Vagina (tissue), 2 donors: Measurements from ENCODE around the gene RARS1. TPM values are rescaled to one million over a fixed set of nuclear protein-coding genes. Genes with fewer than 3 reads are reported as not detected.

ENCODE experiments used
- DNase-seq, 2 donors: peaks; one replicate each; pipeline ENCODE4 v3.0.0-alpha.2; 2017; ENCODE audit errors: extremely low spot score in 2 of 2
- H3K27ac ChIP-seq: fragments of 200-600 bp; sonication (generic); one replicate; pipeline ENCODE4 v1.5.1; 2019
- H3K27me3 ChIP-seq: fragments of 200-600 bp; sonication (generic); one replicate; pipeline ENCODE4 v1.5.1; 2019
- H3K36me3 ChIP-seq, 2 donors: fragments of 200-600 bp; sonication (generic); one replicate each; pipeline ENCODE4 v1.5.1; 2017 to 2019
- H3K4me1 ChIP-seq: fragments of 200-600 bp; sonication (generic); one replicate; pipeline ENCODE4 v1.5.1; 2019
- H3K4me3 ChIP-seq, 2 donors: fragments of 200-600 bp; sonication (generic); 1 replicate in 1 of 2; 2 replicates in 1 of 2; pipeline ENCODE4 v1.5.1; 2016 to 2019
- H3K9me3 ChIP-seq: fragments of 200-600 bp; sonication (generic); one replicate; pipeline ENCODE4 v1.5.1; 2019
- CTCF ChIP-seq, 3 experiments: fragments of 450-650 bp in 2 of 3; fragments of 200-600 bp in 1 of 3; sonication (generic) in 1 of 3; IDR thresholded peaks; one replicate each; pipeline ENCODE4 v1.5.1; 2017 to 2019; ENCODE audit warnings: antibody characterized with exemption in 3 of 3, mild to moderate bottlenecking in 2 of 3, moderate library complexity in 2 of 3
- POLR2A ChIP-seq, 2 donors: fragments of 450-650 bp; IDR thresholded peaks; one replicate each; pipeline ENCODE4 v1.6.1; 2017; ENCODE audit warnings: antibody characterized with exemption in 2 of 2, mild to moderate bottlenecking in 2 of 2, moderate library complexity in 2 of 2
- POLR2AphosphoS5 ChIP-seq, 2 donors: sonication (generic); formaldehyde crosslinking; IDR thresholded peaks; one replicate each; pipeline ENCODE4 v1.9.0; 2017; ENCODE audit warnings: antibody characterized with exemption in 2 of 2, mild to moderate bottlenecking in 2 of 2, low read depth in 1 of 2; ENCODE audit not compliant: insufficient read depth in 1 of 2
- intact Hi-C: fragments of 100-400 bp; cut with DNase I; formaldehyde crosslinking; loops from one replicate; pipeline ENCODE4 v1.15.1; 2023
- total RNA-seq: library from RNA; depleted of rRNA; stranded (reverse); fragments of >200 nt; gene quantifications from one replicate; pipeline ENCODE4 v1.2.3, GENCODE V29; 2016

The RARS1 gene
- total RNA-seq, 1 donor from 2014 or later = 62.9 TPM

DNA sequence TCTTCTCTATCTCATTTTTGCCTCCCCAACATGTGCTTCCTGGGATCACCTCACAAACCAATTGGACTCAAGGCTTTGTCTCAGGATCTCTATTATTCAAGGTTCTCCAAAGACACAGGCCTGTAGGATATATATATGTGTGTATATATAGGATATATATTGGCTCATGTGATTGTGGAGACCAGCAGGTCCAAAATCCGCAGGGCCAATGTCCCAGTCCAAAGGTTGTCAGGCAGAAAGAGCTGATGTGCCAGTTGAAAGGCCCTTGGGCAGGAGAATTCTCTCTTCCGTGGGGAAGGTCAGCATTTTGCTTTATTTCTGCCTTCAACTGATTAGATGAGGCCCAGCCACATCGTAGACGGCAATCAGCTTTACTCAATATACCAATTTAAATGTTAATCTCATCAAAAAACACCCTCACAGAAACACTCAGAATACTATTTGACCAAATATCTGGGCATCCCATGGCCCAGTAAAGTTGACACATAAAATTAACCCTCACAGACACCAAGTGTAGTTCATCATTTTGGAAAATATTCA lies 41.6 kb downstream of the RARS1 start:
- Histone ChIP-seq H3K4me1 (peaks cover 11% of the 10 kb centered on the region), H3K27ac (no peak overlapping the region), H3K4me3 (no peak overlapping the region), H3K36me3 (no peaks in the 10 kb centered on the region), H3K27me3 (no peaks in the 10 kb centered on the region), H3K9me3 (no peaks in the 10 kb centered on the region)
- intact Hi-C loops = no loop called here
- no peak for DNase-seq
- TF ChIP-seq POLR2AphosphoS5 (IDR thresholded peaks at IDR 0.05; ENCODE audit: insufficient read depth in 1 of 2, low read depth in 1 of 2) (no peak), POLR2A (IDR thresholded peaks at IDR 0.05) (no peak), CTCF (IDR thresholded peaks at IDR 0.05) (no peak)

- no peak for DNase-seq
- Histone ChIP-seq H3K36me3 (no peaks in the 10 kb centered on the region), H3K4me3 (peak within 1 kb of the TSS; percentile 44 to 50), H3K4me1 (peaks cover 11% of the 10 kb centered on the region), H3K9me3 (no peaks in the 10 kb centered on the region), H3K27ac (no peak within 1 kb of the TSS), H3K27me3 (no peaks in the 10 kb centered on the region)
- intact Hi-C loops = no loop called here
- TF ChIP-seq POLR2AphosphoS5 (IDR thresholded peaks at IDR 0.05; ENCODE audit: insufficient read depth in 1 of 2, low read depth in 1 of 2) (no peak), CTCF (IDR thresholded peaks at IDR 0.05) (no peak), POLR2A (IDR thresholded peaks at IDR 0.05) (no peak)
Measured at GRCh38 chr5:168528521-168529373, 42.5 kb downstream of the RARS1 start, which contains the start of gene FBLL1. Gene FBLL1, plus strand, starts transcription at chr5:168529305. Its CDS starts 200 bp downstream, at chr5:168529505.

DNA sequence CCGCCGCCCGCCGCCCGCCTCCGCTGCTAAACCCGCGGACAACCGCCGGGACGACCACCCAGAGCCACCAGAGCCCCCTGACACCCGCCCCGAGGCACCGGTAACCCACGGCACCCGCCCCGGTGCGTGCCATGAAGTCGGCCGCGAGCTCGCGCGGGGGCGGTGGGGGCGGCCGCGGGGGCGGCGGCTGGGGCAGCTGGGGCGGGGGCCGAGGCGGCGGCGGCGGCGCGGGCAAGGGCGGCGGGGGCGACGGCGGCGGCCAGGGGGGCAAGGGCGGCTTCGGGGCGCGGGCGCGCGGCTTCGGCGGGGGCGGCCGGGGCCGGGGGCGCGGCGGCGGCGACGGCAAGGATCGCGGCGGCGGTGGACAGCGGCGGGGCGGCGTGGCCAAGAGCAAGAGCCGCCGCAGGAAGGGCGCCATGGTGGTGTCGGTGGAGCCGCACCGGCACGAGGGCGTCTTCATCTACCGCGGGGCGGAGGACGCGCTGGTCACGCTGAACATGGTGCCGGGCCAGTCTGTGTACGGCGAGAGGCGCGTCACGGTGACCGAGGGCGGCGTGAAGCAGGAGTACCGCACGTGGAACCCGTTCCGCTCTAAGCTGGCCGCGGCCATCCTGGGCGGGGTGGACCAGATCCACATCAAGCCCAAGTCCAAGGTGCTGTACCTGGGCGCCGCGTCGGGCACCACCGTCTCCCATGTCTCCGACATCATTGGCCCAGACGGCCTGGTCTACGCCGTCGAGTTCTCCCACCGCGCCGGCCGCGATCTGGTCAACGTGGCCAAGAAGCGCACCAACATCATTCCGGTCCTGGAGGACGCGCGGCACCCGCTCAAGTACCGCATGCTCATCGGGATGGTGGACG lies 43.3 kb downstream of the RARS1 start:
- Histone ChIP-seq H3K4me3 (peak overlapping the region; percentile 44 to 50), H3K9me3 (no peaks in the 10 kb centered on the region), H3K27ac (no peak overlapping the region), H3K4me1 (peaks cover 11% of the 10 kb centered on the region), H3K27me3 (no peaks in the 10 kb centered on the region), H3K36me3 (no peaks in the 10 kb centered on the region)
- intact Hi-C loops = no loop called here
- TF ChIP-seq POLR2AphosphoS5 (IDR thresholded peaks at IDR 0.05; ENCODE audit: insufficient read depth in 1 of 2, low read depth in 1 of 2) = no peak
- no peak for TF ChIP-seq CTCF (IDR thresholded peaks at IDR 0.05)
- no peak for TF ChIP-seq POLR2A (IDR thresholded peaks at IDR 0.05)
- no peak for DNase-seq

DNA sequence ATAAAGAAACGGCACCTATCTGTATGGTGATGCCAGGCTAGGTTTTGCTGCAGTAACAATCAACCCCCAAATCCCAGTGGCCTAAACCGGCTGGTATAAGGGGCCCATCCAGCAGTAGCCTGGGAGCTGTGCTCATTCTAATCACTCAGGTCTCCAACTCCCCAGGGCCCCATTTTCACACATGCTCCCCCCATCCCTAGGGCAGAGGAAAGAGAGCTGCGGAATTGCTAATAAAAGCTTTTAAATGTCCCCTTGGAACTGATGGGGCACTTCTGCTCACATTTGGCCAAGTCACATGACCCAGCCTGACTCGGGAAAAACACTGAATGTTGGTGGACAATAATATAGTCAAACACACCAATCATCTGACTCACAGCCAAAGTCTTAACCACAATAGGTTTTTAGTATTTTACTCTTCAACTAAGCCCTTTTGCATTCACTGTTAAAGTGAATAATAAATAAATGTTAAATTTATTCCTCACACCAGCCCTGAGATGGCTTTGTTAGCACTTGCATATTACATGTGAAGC lies 44.4 kb downstream of the RARS1 start:
- peaks cover 11% of the 10 kb centered on the region for H3K4me1 ChIP-seq
- no peaks in the 10 kb centered on the region for H3K27me3 ChIP-seq
- H3K4me3 ChIP-seq = no peak overlapping the region
- H3K27ac ChIP-seq = no peak overlapping the region
- TF ChIP-seq CTCF (IDR thresholded peaks at IDR 0.05) (no peak), POLR2A (IDR thresholded peaks at IDR 0.05) (no peak), POLR2AphosphoS5 (IDR thresholded peaks at IDR 0.05; ENCODE audit: insufficient read depth in 1 of 2, low read depth in 1 of 2) (no peak)
- intact Hi-C loops = no loop called here
- DNase-seq = no peak
- H3K9me3 ChIP-seq = no peaks in the 10 kb centered on the region
- H3K36me3 ChIP-seq = no peaks in the 10 kb centered on the region
